Activated CD4-positive, alpha-beta T cell treated with anti-CD3 and anti-CD28 coated beads for 48 hours (primary cell): ENCODE measurements around the gene EXD2.
"Not testable (repeated sequence)": the region's sequence is repeated elsewhere in the genome, so short reads cannot be mapped to it uniquely, and the experiment has no call there.

Source experiments
- DNase-seq: peaks from one replicate; pipeline ENCODE4 v3.0.0-alpha.2; 2020

The EXD2 gene

DNA sequence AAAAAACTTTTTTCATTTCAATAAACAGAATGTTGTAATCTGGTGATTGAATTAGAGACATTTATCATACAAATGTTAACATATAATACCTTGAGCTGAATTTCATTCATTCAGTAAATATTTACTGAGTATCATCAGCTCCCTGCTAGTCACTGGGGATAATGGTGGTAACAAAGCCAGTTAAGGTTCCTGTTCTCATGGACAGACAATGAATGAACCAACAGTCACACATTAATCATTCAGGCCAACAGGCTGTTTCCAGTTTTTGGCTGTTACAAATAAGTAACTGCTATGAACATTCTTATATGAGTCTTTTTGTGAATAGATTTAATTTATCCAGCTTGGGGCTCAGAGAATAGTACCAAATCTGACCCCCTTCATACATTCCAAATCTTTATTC, 13.5 kb downstream of the EXD2 start:
- DNase-seq = no peak

DNA sequence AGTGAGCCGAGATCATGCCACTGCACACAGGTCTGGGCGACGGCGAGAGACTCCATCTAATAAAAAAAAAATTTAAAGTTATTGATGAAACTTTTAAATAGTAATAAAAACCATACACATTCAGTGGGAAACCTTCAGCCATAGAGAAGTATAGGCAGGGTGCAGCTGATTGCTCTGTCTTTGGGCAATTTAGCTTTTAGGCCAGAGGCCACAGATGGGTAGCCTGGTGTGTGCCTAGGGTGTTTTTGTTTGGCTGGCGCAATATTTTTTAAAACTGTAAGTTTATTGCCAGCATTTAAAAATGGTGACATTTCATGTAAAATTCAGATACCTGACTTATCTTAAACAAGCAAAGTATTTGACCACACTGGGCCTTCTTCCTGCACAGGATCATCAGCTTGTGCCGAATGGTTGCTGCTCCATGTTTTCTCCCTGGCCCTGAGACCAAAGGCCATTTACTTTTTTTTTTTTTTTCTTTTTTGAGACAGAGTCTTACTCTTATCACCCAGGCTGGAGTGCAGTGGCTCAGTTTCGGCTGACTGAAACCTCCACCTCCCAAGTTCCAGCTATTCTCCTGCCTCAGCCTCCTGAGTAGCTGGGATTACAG, 16.2 kb downstream of the EXD2 start:
- no peak for DNase-seq

GRCh38 chr14:69208666-69209065, 17.4 kb downstream of the EXD2 start:
- no peak for DNase-seq

GRCh38 chr14:69214393-69214792, 23.1 kb downstream of the EXD2 start:
- no peak for DNase-seq

- not testable (repeated sequence) for DNase-seq
Measured at GRCh38 chr14:69217663-69218062, 26.4 kb downstream of the EXD2 start.

GRCh38 chr14:69224946-69225345, 33.6 kb downstream of the EXD2 start:
- no peak for DNase-seq

DNA sequence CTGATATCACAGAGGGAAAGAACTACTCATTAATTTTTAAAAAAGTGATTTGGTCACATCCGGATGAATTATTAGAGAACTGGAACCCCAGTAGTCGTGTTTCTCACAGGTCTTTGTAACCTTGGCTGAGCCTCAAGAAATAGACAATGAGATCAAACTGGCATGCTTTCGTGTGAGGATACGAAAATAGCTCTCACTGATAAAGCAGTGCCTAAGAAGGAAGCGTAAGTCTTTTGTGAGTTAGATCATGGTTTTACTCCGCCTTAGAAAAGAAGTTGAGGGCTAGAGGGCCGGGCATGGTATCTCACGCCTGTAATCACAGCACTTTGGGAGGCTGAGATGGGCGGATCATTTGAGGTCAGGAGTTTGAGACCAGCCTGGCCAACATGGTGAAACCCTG, 34.9 kb downstream of the EXD2 start:
- DNase-seq = no peak

- DNase-seq = no peak
Measured at GRCh38 chr14:69226736-69227135, 35.4 kb downstream of the EXD2 start.

GRCh38 chr14:69231486-69231885, 40.2 kb downstream of the EXD2 start:
- no peak for DNase-seq

- DNase-seq = no peak
Measured at GRCh38 chr14:69232388-69232787, 41.1 kb downstream of the EXD2 start.

DNA sequence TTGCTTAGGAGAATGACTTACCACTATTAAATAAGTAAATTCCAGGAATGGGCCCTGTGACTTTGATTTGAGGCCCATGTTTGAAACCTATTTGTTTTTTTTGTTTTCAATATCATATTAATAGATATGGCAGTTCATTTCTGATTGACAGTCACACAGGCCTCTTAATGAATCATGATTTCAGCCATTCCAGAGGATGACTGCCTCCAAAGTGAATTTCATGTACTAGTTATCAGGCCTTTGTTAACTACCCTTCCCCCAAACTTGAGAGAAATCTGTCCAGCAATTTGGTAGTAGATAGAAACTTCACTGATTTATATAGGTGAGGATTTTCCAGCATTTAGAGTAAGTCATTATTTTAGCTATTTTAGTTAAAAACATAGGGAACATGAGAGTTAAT, 42.8 kb downstream of the EXD2 start:
- no peak for DNase-seq

- DNase-seq = no peak
Measured at GRCh38 chr14:69235708-69236107, 44.4 kb downstream of the EXD2 start.

- DNase-seq = no peak
Measured at GRCh38 chr14:69237142-69237541, 45.8 kb downstream of the EXD2 start.

DNA sequence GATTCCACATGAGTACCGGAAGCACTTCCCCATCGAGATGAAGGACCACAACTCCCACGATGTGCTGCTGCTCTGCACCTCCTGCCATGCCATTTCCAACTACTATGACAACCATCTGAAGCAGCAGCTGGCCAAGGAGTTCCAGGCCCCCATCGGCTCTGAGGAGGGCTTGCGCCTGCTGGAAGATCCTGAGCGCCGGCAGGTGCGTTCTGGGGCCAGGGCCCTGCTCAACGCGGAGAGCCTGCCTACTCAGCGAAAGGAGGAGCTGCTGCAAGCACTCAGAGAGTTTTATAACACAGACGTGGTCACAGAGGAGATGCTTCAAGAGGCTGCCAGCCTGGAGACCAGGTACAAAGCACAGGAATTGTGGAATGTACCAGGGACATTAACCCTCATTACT, 46.3 kb downstream of the EXD2 start:
- DNase-seq = no peak

- no peak for DNase-seq
Measured at GRCh38 chr14:69238883-69239282, 47.6 kb downstream of the EXD2 start.

GRCh38 chr14:69240527-69241173, 49.4 kb downstream of the EXD2 start:
- DNase-seq = no peak

DNA sequence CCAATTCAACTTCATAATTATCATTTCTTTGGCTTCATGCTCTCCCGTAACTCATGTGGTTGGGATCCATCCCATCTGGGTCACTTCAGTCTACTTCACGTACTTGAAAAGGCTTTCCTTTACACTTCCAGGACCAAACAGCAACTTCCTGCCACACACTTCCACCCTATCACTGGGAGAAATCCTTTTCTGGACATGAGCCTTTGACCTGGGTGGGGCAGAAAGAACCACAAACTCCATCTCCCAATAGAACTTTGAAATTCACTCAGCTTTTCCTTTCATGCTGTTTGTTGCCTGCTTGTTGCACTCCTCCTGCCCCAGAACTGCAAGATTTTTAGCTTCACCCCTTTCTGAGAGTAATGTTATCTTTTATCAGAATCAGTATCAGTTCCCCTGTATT, 50.3 kb downstream of the EXD2 start:
- no peak for DNase-seq

DNA sequence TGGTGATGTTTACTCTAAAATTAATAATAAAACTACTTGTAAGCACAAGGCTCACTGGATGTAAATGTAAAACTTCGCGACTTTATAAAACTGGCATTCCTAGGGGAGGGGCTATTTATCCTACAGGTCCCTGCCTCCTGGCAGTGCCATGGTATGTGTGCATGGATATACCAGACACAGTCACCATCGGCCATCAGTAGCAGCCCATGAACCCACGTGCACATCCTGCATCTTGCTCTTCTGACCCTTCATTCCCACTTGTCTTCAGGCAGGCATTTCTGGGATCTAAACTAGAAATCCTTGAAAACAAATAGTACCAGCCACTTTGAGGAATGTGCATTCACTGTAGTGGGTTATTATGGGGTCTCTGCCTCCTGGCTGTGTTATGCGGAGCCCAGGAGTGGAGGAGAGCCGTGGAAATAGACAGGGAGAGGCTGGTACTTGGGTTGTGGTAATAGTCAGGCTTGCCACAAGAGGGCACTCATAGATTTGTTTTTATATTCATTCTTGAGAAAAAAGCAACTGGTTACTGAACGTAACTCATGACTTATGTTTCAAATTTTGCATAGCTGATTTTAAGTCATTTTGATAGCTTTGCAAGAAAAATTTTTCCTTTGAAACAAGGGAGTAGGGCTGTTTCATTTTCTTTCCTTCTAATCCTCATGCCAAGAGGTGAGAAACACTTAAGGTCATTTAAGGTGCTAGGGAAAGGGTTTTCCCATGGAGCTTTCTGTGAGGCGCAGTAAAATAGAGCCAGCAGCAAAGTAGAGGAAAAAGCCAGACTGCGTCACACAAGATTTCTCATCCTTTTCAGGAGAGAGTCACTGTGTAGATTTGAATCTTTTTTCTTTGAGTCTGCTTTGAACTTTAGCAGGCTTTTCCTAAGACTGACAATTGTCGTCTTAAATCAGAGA, 51.3 kb downstream of the EXD2 start:
- DNase-seq = peak; percentile 68

GRCh38 chr14:69244946-69245345, 53.6 kb downstream of the EXD2 start:
- DNase-seq = no peak

- DNase-seq = no peak
Measured at GRCh38 chr14:69246331-69246730, 55.0 kb downstream of the EXD2 start.

DNA sequence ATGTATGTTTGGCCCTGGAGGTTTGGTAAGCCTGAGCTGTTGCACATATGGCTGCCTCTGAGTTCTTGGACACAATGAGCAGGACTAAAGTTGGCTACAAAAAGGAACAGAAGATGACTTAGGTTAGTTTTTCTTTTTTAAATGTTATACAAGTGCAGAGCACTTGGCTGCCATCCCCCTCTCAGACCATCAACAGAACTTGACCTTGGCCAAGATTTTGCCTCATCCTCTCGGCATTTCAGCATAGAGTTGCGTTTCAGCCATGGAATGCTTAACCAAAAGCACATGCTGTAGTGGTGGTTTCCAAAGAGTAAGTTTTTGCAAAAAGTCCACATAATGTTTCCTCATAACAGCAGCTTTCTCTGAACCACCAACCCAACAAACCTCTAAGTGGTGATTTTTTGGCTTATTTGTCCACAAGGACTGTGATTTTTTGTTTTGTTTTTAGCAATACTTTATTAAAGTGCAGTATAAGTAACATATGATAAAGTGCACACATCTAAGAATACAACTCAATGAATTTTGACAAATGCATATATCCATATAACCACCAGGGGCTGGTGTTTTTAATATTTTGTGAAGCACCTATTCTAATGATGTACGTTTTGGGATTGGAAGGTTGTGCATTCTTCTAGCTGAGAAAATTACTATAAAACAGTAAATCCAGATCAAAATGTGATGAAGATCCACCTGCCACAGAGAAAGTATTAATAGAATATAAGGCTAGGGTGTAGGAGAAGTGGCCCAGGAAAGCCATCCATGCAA, 56.6 kb downstream of the EXD2 start:
- no peak for DNase-seq

DNA sequence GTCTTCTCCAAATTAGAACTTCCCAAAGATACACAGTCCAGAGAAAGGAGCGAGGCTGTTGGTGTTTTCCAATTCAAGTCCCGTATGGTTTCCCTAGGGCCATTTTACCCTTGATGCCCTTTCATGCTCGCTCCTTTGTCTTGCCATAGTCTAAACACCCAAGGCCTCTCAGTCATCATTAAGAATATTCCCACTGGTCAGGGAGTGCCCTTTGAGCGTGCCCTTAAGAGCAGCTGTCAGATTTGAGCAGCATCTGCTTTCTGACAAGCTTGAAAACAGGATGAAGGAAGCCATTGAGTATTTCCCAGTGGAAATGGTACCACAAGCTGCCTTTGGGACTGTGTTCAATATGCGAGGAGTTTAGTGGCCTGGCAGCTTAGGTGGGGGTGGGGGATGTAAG, 58.3 kb downstream of the EXD2 start:
- DNase-seq = no peak

- DNase-seq = no peak
Measured at GRCh38 chr14:69252851-69253250, 61.6 kb downstream of the EXD2 start.
